Aorta (tissue), 5 donors: Measurements from ENCODE around the gene PHLDB2. TPM values are rescaled to one million over a fixed set of nuclear protein-coding genes. Genes with fewer than 3 reads are reported as not detected.

ENCODE experiments used
- ATAC-seq: fragments of 200-7000 bp; cut with Tn5 transposase; one replicate; pipeline ENCODE4 v1.9.1; 2022; ENCODE audit warnings: moderate library complexity; ENCODE audit not compliant: low FRiP score
- DNase-seq, 2 donors: peaks; one replicate each; pipeline ENCODE4 v3.0.0-alpha.2; 2020
- H3K27ac ChIP-seq, 2 donors: one replicate each; pipeline ENCODE4 v1.5.1; 2013; ENCODE audit warnings: low read length in 2 of 2, mild to moderate bottlenecking in 2 of 2, moderate library complexity in 2 of 2, control low read depth in 1 of 2, inconsistent platforms in 1 of 2, low read depth in 1 of 2
- H3K27me3 ChIP-seq, 2 donors: one replicate each; pipeline ENCODE4 v1.6.1; 2013; ENCODE audit warnings: control low read depth in 1 of 2, low read length in 1 of 2, mild to moderate bottlenecking in 1 of 2, moderate library complexity in 1 of 2; ENCODE audit not compliant: insufficient read depth in 2 of 2, control insufficient read depth in 1 of 2
- H3K36me3 ChIP-seq, 2 donors: one replicate each; pipeline ENCODE4 v1.6.1; 2013; ENCODE audit warnings: control low read depth in 1 of 2, low read length in 1 of 2, mild to moderate bottlenecking in 1 of 2; ENCODE audit not compliant: insufficient read depth in 2 of 2, control insufficient read depth in 1 of 2
- H3K4me1 ChIP-seq, 2 donors: one replicate each; pipeline ENCODE4 v1.6.1; 2013; ENCODE audit warnings: low read length in 2 of 2, control low read depth in 1 of 2, mild to moderate bottlenecking in 1 of 2, moderate library complexity in 1 of 2; ENCODE audit not compliant: insufficient read depth in 2 of 2, control insufficient read depth in 1 of 2
- H3K4me3 ChIP-seq, 2 donors: one replicate each; pipeline ENCODE4 v1.5.1; 2013; ENCODE audit warnings: low read length in 2 of 2, control low read depth in 1 of 2, mild to moderate bottlenecking in 1 of 2
- H3K9me3 ChIP-seq: one replicate; pipeline ENCODE4 v1.6.1; 2013; ENCODE audit warnings: mild to moderate bottlenecking, low read length; ENCODE audit not compliant: control insufficient read depth
- WGBS, 2 donors: extraction: QIAGEN DNeasy Blood & Tissue Kit; methylation state at CpG; one replicate each; pipeline ENCODE4 v1.1.7; 2013; 5-methylcytosine and 5-hydroxymethylcytosine counted together
- intact Hi-C, 2 donors: fragments of 100-400 bp; cut with DNase I; formaldehyde crosslinking; loops; one replicate each; pipeline versions ENCODE4 v1.14.2 to v1.15.0; 2022
- polyA plus RNA-seq, 2 donors: library from polyadenylated mRNA; stranded (reverse); fragments of 200-250 nt; gene quantifications; one replicate each; pipeline ENCODE4 v1.2.3, GENCODE V29; 2013
- total RNA-seq, 2 donors: library from RNA; stranded (reverse); fragmentation: NEBNext Ultra II Directional; extraction: Animal tissue kit (Norgen Biotek cat#: 25700); gene quantifications; one replicate each; pipeline ENCODE4 v1.2.1, GENCODE V29; 2021
- donor health status: healthy with polysubstance abuse.
- donor health status: Bipolar disorder and iron deficiency.
- donor health status: DM: no; HTN: no; CAD: no.
- donor health status: DM: no; HTN: no; CAD: no.
- donor health status: DM: yes; HTN: yes; CAD: no.

The PHLDB2 gene
- total and polyA plus RNA-seq, 4 donors, result 25.9 to 175 (median 112) TPM

- DNase-seq (no peak), ATAC-seq (no peak)
- Histone ChIP-seq H3K27ac (no peak overlapping the region), H3K36me3 (peaks cover 6 to 8% of the 10 kb centered on the region in 2 donors), H3K4me1 (no peaks in the 10 kb centered on the region), H3K27me3 (no peaks in the 10 kb centered on the region), H3K4me3 (no peak overlapping the region), H3K9me3 (no peaks in the 10 kb centered on the region)
- intact Hi-C loops, result no loop called here
- 89 to 99% methylated on average over 4 of the region's 4 CpGs for WGBS, 2 donors
Observed at GRCh38 chr3:111944372-111944771, 85.3 kb downstream of the PHLDB2 start.

- DNase-seq (no peak), ATAC-seq (no peak)
- Histone ChIP-seq H3K9me3 (no peaks in the 10 kb centered on the region), H3K4me3 (no peak overlapping the region), H3K27ac (no peak overlapping the region), H3K36me3 (peaks cover 0 to 5% of the 10 kb centered on the region in 2 donors), H3K4me1 (no peaks in the 10 kb centered on the region), H3K27me3 (no peaks in the 10 kb centered on the region)
- 54 to 63% methylated on average over 1 of the region's 1 CpG for WGBS, 2 donors
- intact Hi-C loops, result no loop called here
Observed at GRCh38 chr3:111947231-111947630, 88.2 kb downstream of the PHLDB2 start.

- no peaks in the 10 kb centered on the region for H3K27me3 ChIP-seq
- H3K27ac ChIP-seq, result no peak overlapping the region
- ATAC-seq (no peak), DNase-seq (no peak)
- H3K36me3 ChIP-seq, result peaks cover 3 to 6% of the 10 kb centered on the region in 2 donors
- no peaks in the 10 kb centered on the region for H3K4me1 ChIP-seq
- WGBS, 2 donors, result 76 to 78% methylated on average over 9 of the region's 9 CpGs
- intact Hi-C loops, result no loop called here
- no peak overlapping the region for H3K4me3 ChIP-seq
- no peaks in the 10 kb centered on the region for H3K9me3 ChIP-seq
Observed at GRCh38 chr3:111948786-111949185, 89.7 kb downstream of the PHLDB2 start.

GRCh38 chr3:111949712-111950111, 90.6 kb downstream of the PHLDB2 start:
- 61 to 68% methylated on average over 3 of the region's 3 CpGs for WGBS, 2 donors
- peaks cover 3 to 7% of the 10 kb centered on the region in 2 donors for H3K36me3 ChIP-seq
- intact Hi-C loops, result no loop called here

GRCh38 chr3:111951032-111951431, 92.0 kb downstream of the PHLDB2 start:
- WGBS, 2 donors, result 88 to 89% methylated on average over 2 of the region's 2 CpGs
- Histone ChIP-seq H3K27ac (no peak overlapping the region), H3K36me3 (peaks cover 3 to 7% of the 10 kb centered on the region in 2 donors), H3K4me1 (no peaks in the 10 kb centered on the region), H3K4me3 (no peak overlapping the region), H3K9me3 (no peaks in the 10 kb centered on the region), H3K27me3 (no peaks in the 10 kb centered on the region)
- DNase-seq (no peak), ATAC-seq (no peak)
- intact Hi-C loops, result no loop called here

More at GRCh38 chr3:111949712-111950111, 90.6 kb downstream of the PHLDB2 start:
- H3K4me3 ChIP-seq, result no peak overlapping the region
- no peaks in the 10 kb centered on the region for H3K9me3 ChIP-seq
- H3K27ac ChIP-seq, result no peak overlapping the region
- ATAC-seq (no peak), DNase-seq (no peak)
- no peaks in the 10 kb centered on the region for H3K4me1 ChIP-seq
- no peaks in the 10 kb centered on the region for H3K27me3 ChIP-seq

- 91 to 94% methylated on average over 5 of the region's 5 CpGs for WGBS, 2 donors
Observed at GRCh38 chr3:111952086-111952485, 93.0 kb downstream of the PHLDB2 start.

GRCh38 chr3:111952866-111953450, 93.9 kb downstream of the PHLDB2 start:
- no peaks in the 10 kb centered on the region for H3K27me3 ChIP-seq
- no peaks in the 10 kb centered on the region for H3K4me1 ChIP-seq
- H3K27ac ChIP-seq, result no peak overlapping the region
- no peak overlapping the region for H3K4me3 ChIP-seq
- WGBS, 2 donors, result 72 to 75% methylated on average over 6 of the region's 6 CpGs
- H3K36me3 ChIP-seq, result peaks cover 3 to 7% of the 10 kb centered on the region in 2 donors
- H3K9me3 ChIP-seq, result no peaks in the 10 kb centered on the region
- DNase-seq, result no peak
- intact Hi-C loops, result no loop called here
- no peak for ATAC-seq

More at GRCh38 chr3:111952086-111952485, 93.0 kb downstream of the PHLDB2 start:
- no peak for ATAC-seq
- Histone ChIP-seq H3K9me3 (no peaks in the 10 kb centered on the region), H3K36me3 (peaks cover 3 to 7% of the 10 kb centered on the region in 2 donors), H3K27me3 (no peaks in the 10 kb centered on the region), H3K4me1 (no peaks in the 10 kb centered on the region), H3K27ac (no peak overlapping the region), H3K4me3 (no peak overlapping the region)
- DNase-seq, result no peak
- intact Hi-C loops, result no loop called here

- Histone ChIP-seq H3K27ac (no peak overlapping the region), H3K4me3 (no peak overlapping the region), H3K36me3 (peaks cover 1 to 7% of the 10 kb centered on the region in 2 donors), H3K27me3 (no peaks in the 10 kb centered on the region), H3K9me3 (no peaks in the 10 kb centered on the region), H3K4me1 (no peaks in the 10 kb centered on the region)
- intact Hi-C loops, result no loop called here
- DNase-seq, result no peak
- no peak for ATAC-seq
- 38 to 54% methylated on average over 6 of the region's 6 CpGs for WGBS, 2 donors
Observed at GRCh38 chr3:111954228-111954990, 95.3 kb downstream of the PHLDB2 start.

- Histone ChIP-seq H3K4me3 (no peak overlapping the region), H3K27me3 (no peaks in the 10 kb centered on the region), H3K27ac (no peak overlapping the region), H3K4me1 (no peaks in the 10 kb centered on the region), H3K9me3 (no peaks in the 10 kb centered on the region), H3K36me3 (peaks cover 1 to 7% of the 10 kb centered on the region in 2 donors)
- WGBS, 2 donors, result 100% methylated on average over 1 of the region's 1 CpG
- ATAC-seq (no peak), DNase-seq (no peak)
- intact Hi-C loops, result no loop called here
Observed at GRCh38 chr3:111955876-111956275, 96.8 kb downstream of the PHLDB2 start.
